ENCODE data around the gene GRM4. TPM values are rescaled to one million over a fixed set of nuclear protein-coding genes. Genes with fewer than 3 reads are reported as not detected.
"Not testable (repeated sequence)": the region's sequence is repeated elsewhere in the genome, so short reads cannot be mapped to it uniquely, and the experiment has no call there.

GRM4 gene
- total and polyA plus RNA-seq, 9 of the 15 experiments (the other 6 are each of a cell fraction or from before 2014, with no cell fraction given): 0.18 TPM; not detected in 8

GRCh38 chr6:34016573-34016972 lies 129.3 kb downstream of the GRM4 start:
- H3K9ac ChIP-seq (ENCODE audit: insufficient read depth in 1 of 2, low read depth in 2 of 2, low read length in 2 of 2); in situ Hi-C loops (cut with MboI); H3K4me1 ChIP-seq (replicated peaks in 1 of 2; ENCODE audit: control insufficient read depth in 2 of 2, insufficient read depth in 2 of 2, low read length in 2 of 2); intact Hi-C loops (cut with micrococcal nuclease); DNase-seq (ENCODE audit: extremely low read depth in 1 of 4, low spot score in 3 of 4); H3K9me1 ChIP-seq (ENCODE audit: control insufficient read depth, insufficient read depth, low read length); CTCF ChIA-PET (ENCODE audit: low intra/inter-chr PET ratio); BruUV-seq (replicated peaks); H2AFZ ChIP-seq (ENCODE audit: low read depth, low read length); H3K36me3 ChIP-seq (ENCODE audit: control insufficient read depth, insufficient read depth, low read length); H3K79me2 ChIP-seq (ENCODE audit: control insufficient read depth, insufficient read depth, low read length); H3K27ac ChIP-seq (ENCODE audit: extremely low read depth, low read depth, low read length); H3K4me3 ChIP-seq; H3K9me3 ChIP-seq (replicated peaks; ENCODE audit: control insufficient read depth, insufficient read depth, low read depth, low read length); ATAC-seq; H3K4me2 ChIP-seq (ENCODE audit: insufficient read depth, low read length); H4K20me1 ChIP-seq (replicated peaks; ENCODE audit: control insufficient read depth, insufficient read depth, low read length): not testable (repeated sequence)
- 27% methylated on average over 3 of the region's 3 CpGs for WGBS (ENCODE audit: insufficient coverage, low coverage, missing lambda C conversion rate)
- H3K27me3 ChIP-seq (ENCODE audit: control insufficient read depth in 2 of 2, insufficient read depth in 2 of 2, low read length in 2 of 2): peaks cover 3 to 58% of the 10 kb centered on the region in 2 experiments; a peak in 4 of 5 replicates
- peak; percentile 70 for FAIRE-seq
- POLR2A ChIA-PET: interaction anchor here (0.5 to 1.0 kb wide), 4 partner anchors 14 to 240 kb away, joined by 3 to 4 read pairs (median 4); no protein-coding TSS in a partner anchor
- peak; percentile 73 for TF ChIP-seq NFYB (IDR thresholded peaks at IDR 0.05; ENCODE audit: extremely low read depth, insufficient read length)
- TF ChIP-seq MBD2 (IDR thresholded peaks at IDR 0.05; ENCODE audit: borderline replicate concordance, low read depth): peak; percentile 44; the same call in 1 of the 2 replicates
- peak; percentile 30 for TF ChIP-seq FOS (IDR thresholded peaks at IDR 0.05; ENCODE audit: extremely low read depth, insufficient read length)
- TF ChIP-seq ASH1L (IDR thresholded peaks at IDR 0.05; ENCODE audit: borderline replicate concordance, low read depth, partially characterized antibody): peak; percentile 54

- in situ Hi-C loops (cut with MboI): no loop called here
- no peak for DNase-seq (ENCODE audit: extremely low read depth in 1 of 4, low spot score in 3 of 4)
- Histone ChIP-seq H3K36me3 (ENCODE audit: control insufficient read depth, insufficient read depth, low read length) (no peaks in the 10 kb centered on the region), H2AFZ (ENCODE audit: low read depth, low read length) (no peak overlapping the region), H3K4me3 (no peak overlapping the region), H3K79me2 (ENCODE audit: control insufficient read depth, insufficient read depth, low read length) (no peaks in the 10 kb centered on the region), H4K20me1 (replicated peaks; ENCODE audit: control insufficient read depth, insufficient read depth, low read length) (no peaks in the 10 kb centered on the region), H3K9ac (ENCODE audit: insufficient read depth in 1 of 2, low read depth in 2 of 2, low read length in 2 of 2) (no peak overlapping the region), H3K9me1 (ENCODE audit: control insufficient read depth, insufficient read depth, low read length) (no peaks in the 10 kb centered on the region), H3K4me2 (ENCODE audit: insufficient read depth, low read length) (no peak overlapping the region), H3K4me1 (replicated peaks in 1 of 2; ENCODE audit: control insufficient read depth in 2 of 2, insufficient read depth in 2 of 2, low read length in 2 of 2) (no peaks in the 10 kb centered on the region), H3K27ac (ENCODE audit: extremely low read depth, low read depth, low read length) (no peak overlapping the region), H3K27me3 (ENCODE audit: control insufficient read depth in 2 of 2, insufficient read depth in 2 of 2, low read length in 2 of 2) (peaks cover 2 to 58% of the 10 kb centered on the region in 2 experiments), H3K9me3 (replicated peaks; ENCODE audit: control insufficient read depth, insufficient read depth, low read depth, low read length) (no peaks in the 10 kb centered on the region; the same call in 1 of the 2 replicates)
- POLR2A ChIA-PET: no interaction called here
- TF ChIP-seq MYBL2 (IDR thresholded peaks at IDR 0.05; ENCODE audit: low read depth) (no peak), MYBL2 (CRISPR knock-in tag; IDR thresholded peaks at IDR 0.05; ENCODE audit: borderline replicate concordance) (no peak), NR2F6 (CRISPR knock-in tag; IDR thresholded peaks at IDR 0.05) (no peak), NR3C1 (CRISPR knock-in tag; IDR thresholded peaks at IDR 0.05) (no peak), FOXJ3 (CRISPR knock-in tag; IDR thresholded peaks at IDR 0.05) (0 out of 2 replicates have a peak, but pooled peaks have one; percentile 39), HDAC3 (IDR thresholded peaks at IDR 0.05; ENCODE audit: borderline replicate concordance, partially characterized antibody) (no peak), RFX1 (IDR thresholded peaks at IDR 0.05) (peak; percentile 84)
- intact Hi-C loops (cut with micrococcal nuclease): no loop called here
- CTCF ChIA-PET (ENCODE audit: low intra/inter-chr PET ratio): interaction anchor here (0.6 kb wide), 1 partner anchor 1113 kb away, joined by 3 read pairs; no protein-coding TSS in a partner anchor
- ATAC-seq: no peak
- BruUV-seq (replicated peaks): no TSS peak
- 2% methylated on average over 6 of the region's 6 CpGs for WGBS (ENCODE audit: insufficient coverage, low coverage, missing lambda C conversion rate)
- no peak for FAIRE-seq
These were observed 130.3 kb downstream of the GRM4 start for GRCh38 chr6:34015586-34015985.
